Testis (tissue), 3 donors: ENCODE measurements around the gene EIF5AL1. TPM values are rescaled to one million over a fixed set of nuclear protein-coding genes. Genes with fewer than 3 reads are reported as not detected.

Experiments used
- DNase-seq: peaks from one replicate; pipeline ENCODE4 v3.0.0-alpha.2; 2019
- H3K27ac ChIP-seq, 2 donors: fragments of 200-600 bp; sonication (generic); one replicate each; pipeline ENCODE4 v1.5.1; 2019
- H3K27me3 ChIP-seq: fragments of 200-600 bp; sonication (generic); one replicate; pipeline ENCODE4 v1.5.1; 2019
- H3K36me3 ChIP-seq: fragments of 200-600 bp; sonication (generic); one replicate; pipeline ENCODE4 v1.5.1; 2017; ENCODE audit warnings: low read depth; ENCODE audit errors: missing control alignments
- H3K4me1 ChIP-seq: fragments of 200-600 bp; sonication (generic); one replicate; pipeline ENCODE4 v1.5.1; 2019
- H3K4me3 ChIP-seq, 2 donors: fragments of 200-600 bp; sonication (generic); one replicate each; pipeline ENCODE4 v1.5.1; 2017 to 2019
- H3K9me3 ChIP-seq: fragments of 200-600 bp; sonication (generic); one replicate; pipeline ENCODE4 v1.5.1; 2017
- CTCF ChIP-seq, 3 experiments: fragments of 450-650 bp in 2 of 3; fragments of 200-600 bp in 1 of 3; sonication (generic) in 1 of 3; IDR thresholded peaks; one replicate each; pipeline ENCODE4 v1.5.1; 2016 to 2019; ENCODE audit warnings: antibody characterized with exemption in 3 of 3, mild to moderate bottlenecking in 2 of 3, moderate library complexity in 1 of 3
- POLR2A ChIP-seq: fragments of 450-650 bp; IDR thresholded peaks from one replicate; pipeline ENCODE4 v1.6.1; 2017; ENCODE audit warnings: antibody characterized with exemption, mild to moderate bottlenecking, moderate library complexity
- WGBS, 2 donors: methylation state at CpG; one replicate each; pipeline ENCODE4 v1.1.5; 2018; 5-methylcytosine and 5-hydroxymethylcytosine counted together
- intact Hi-C: fragments of 100-400 bp; cut with DNase I; formaldehyde crosslinking; loops from one replicate; pipeline ENCODE4 v1.15.1; 2023; ENCODE audit warnings: low total_unique reads
- polyA plus RNA-seq: library from polyadenylated mRNA; stranded (reverse); fragments of 350-450 nt; fragmentation: Illumina TruSeq; extraction: RNeasy Lipid Tissue Mini Kit (QIAGEN cat#74804); gene quantifications from one replicate; pipeline ENCODE4 v1.2.3, GENCODE V29; 2014; ENCODE audit warnings: low read depth, low replicate concordance; ENCODE audit not compliant: insufficient read depth
- total RNA-seq, 2 donors: library from RNA; depleted of rRNA; stranded (reverse); fragments of >200 nt; gene quantifications; one replicate each; pipeline ENCODE4 v1.2.3, GENCODE V29; 2016

The EIF5AL1 gene
- total and polyA plus RNA-seq, 3 donors from 2014 or later = 5.7 to 24.4 (median 6.8) TPM

- DNase-seq = no peak
- H3K36me3 ChIP-seq = no peaks in the 10 kb centered on the region
- no peak overlapping the region for H3K4me3 ChIP-seq
- TF ChIP-seq CTCF (IDR thresholded peaks at IDR 0.05) (no peak), POLR2A (no peak)
- WGBS, 2 donors = 71 to 75% methylated on average over 6 of the region's 6 CpGs
- H3K4me1 ChIP-seq = peaks cover 20% of the 10 kb centered on the region
- intact Hi-C loops = loop anchor here (10.0 kb wide), 1 partner anchor 64 kb away; no protein-coding TSS in a partner anchor
- H3K9me3 ChIP-seq = no peaks in the 10 kb centered on the region
- peak overlapping the region in 1 of 2 donors; percentile 84 for H3K27ac ChIP-seq
- H3K27me3 ChIP-seq = no peaks in the 10 kb centered on the region
Measured at GRCh38 chr10:79468841-79469585, 43.3 kb upstream of the EIF5AL1 start.

- H3K9me3 ChIP-seq = no peaks in the 10 kb centered on the region
- 94% methylated on average over 5 to 8 of the region's 8 CpGs for WGBS, 2 donors
- H3K4me3 ChIP-seq = no peak overlapping the region
- intact Hi-C loops = no loop called here
- H3K36me3 ChIP-seq = no peaks in the 10 kb centered on the region
- no peaks in the 10 kb centered on the region for H3K27me3 ChIP-seq
- no peak overlapping the region for H3K27ac ChIP-seq
- TF ChIP-seq POLR2A (no peak), CTCF (IDR thresholded peaks at IDR 0.05) (no peak)
- DNase-seq = no peak
- H3K4me1 ChIP-seq = peaks cover 13% of the 10 kb centered on the region
Measured at GRCh38 chr10:79470096-79470495, 42.2 kb upstream of the EIF5AL1 start.

GRCh38 chr10:79471776-79472175, 40.6 kb upstream of the EIF5AL1 start:
- WGBS, 2 donors = 89 to 93% methylated on average over 4 of the region's 4 CpGs
- Histone ChIP-seq H3K4me1 (peaks cover 13% of the 10 kb centered on the region), H3K27me3 (no peaks in the 10 kb centered on the region), H3K4me3 (no peak overlapping the region), H3K27ac (no peak overlapping the region), H3K36me3 (no peaks in the 10 kb centered on the region), H3K9me3 (no peaks in the 10 kb centered on the region)
- no peak for DNase-seq
- TF ChIP-seq POLR2A (no peak), CTCF (IDR thresholded peaks at IDR 0.05) (no peak)
- intact Hi-C loops = no loop called here

- intact Hi-C loops = no loop called here
- H3K27ac ChIP-seq = no peak overlapping the region
- no peaks in the 10 kb centered on the region for H3K9me3 ChIP-seq
- no peaks in the 10 kb centered on the region for H3K27me3 ChIP-seq
- WGBS, 2 donors = 90 to 97% methylated on average over 7 of the region's 7 CpGs
- H3K4me3 ChIP-seq = no peak overlapping the region
- no peak for DNase-seq
- no peak for TF ChIP-seq POLR2A
- no peak for TF ChIP-seq CTCF (IDR thresholded peaks at IDR 0.05)
- H3K36me3 ChIP-seq = no peaks in the 10 kb centered on the region
- H3K4me1 ChIP-seq = peaks cover 9% of the 10 kb centered on the region
Measured at GRCh38 chr10:79472449-79472848, 39.9 kb upstream of the EIF5AL1 start.

- no peak for DNase-seq
- no peaks in the 10 kb centered on the region for H3K9me3 ChIP-seq
- WGBS, 2 donors = 80% methylated on average over 5 of the region's 5 CpGs
- H3K4me1 ChIP-seq = peaks cover 7% of the 10 kb centered on the region
- intact Hi-C loops = no loop called here
- TF ChIP-seq POLR2A (no peak), CTCF (IDR thresholded peaks at IDR 0.05) (no peak)
- no peaks in the 10 kb centered on the region for H3K36me3 ChIP-seq
- no peak overlapping the region for H3K4me3 ChIP-seq
- no peaks in the 10 kb centered on the region for H3K27me3 ChIP-seq
- no peak overlapping the region for H3K27ac ChIP-seq
Measured at GRCh38 chr10:79472951-79473350, 39.4 kb upstream of the EIF5AL1 start.
